MM.1S (cell line): ENCODE measurements around the gene OTOP3.

ENCODE experiments used
- DNase-seq: peaks from one replicate; pipeline ENCODE4 v3.0.0-alpha.2; 2015
- H2AFZ ChIP-seq: fragments of 300-600 bp; sonication (generic); 2 replicates; pipeline ENCODE4 v1.6.0; 2016; ENCODE audit warnings: antibody characterized with exemption, low read length
- H3F3A ChIP-seq: fragments of 300-600 bp; sonication (generic); 2 replicates; pipeline ENCODE4 v1.6.1; 2016; ENCODE audit warnings: mild to moderate bottlenecking, antibody characterized with exemption, low read length, moderate library complexity, mixed read lengths; ENCODE audit not compliant: insufficient read depth
- H3K27ac ChIP-seq: fragments of 300-600 bp; sonication (generic); 2 replicates; pipeline ENCODE4 v1.5.1; 2016; ENCODE audit warnings: mild to moderate bottlenecking, low read length
- H3K27me3 ChIP-seq: fragments of 300-600 bp; sonication (generic); replicated peaks from 2 replicates; pipeline ENCODE4 v1.6.0; 2016; ENCODE audit warnings: low read length; ENCODE audit not compliant: insufficient read depth
- H3K36me3 ChIP-seq: fragments of 300-600 bp; sonication (generic); replicated peaks from 2 replicates; pipeline ENCODE4 v1.6.1; 2016; ENCODE audit warnings: mild to moderate bottlenecking, low read length, mixed read lengths; ENCODE audit not compliant: insufficient read depth
- H3K4me1 ChIP-seq: fragments of 300-600 bp; sonication (generic); 2 replicates; pipeline ENCODE4 v1.6.1; 2016; ENCODE audit warnings: low read length, mixed read lengths
- H3K4me2 ChIP-seq: fragments of 300-600 bp; sonication (generic); 2 replicates; pipeline ENCODE4 v1.6.0; 2016; ENCODE audit warnings: low read depth, low read length
- H3K4me3 ChIP-seq: fragments of 300-600 bp; sonication (generic); 2 replicates; pipeline ENCODE4 v1.5.1; 2016; ENCODE audit warnings: low read length, mixed read lengths
- H3K79me2 ChIP-seq: fragments of 300-600 bp; sonication (generic); 2 replicates; pipeline ENCODE4 v1.6.1; 2016; ENCODE audit warnings: mixed run types, low read length, mixed read lengths
- H3K9ac ChIP-seq: fragments of 300-600 bp; sonication (generic); 2 replicates; pipeline ENCODE4 v1.6.1; 2016; ENCODE audit warnings: low read length, mixed read lengths
- H3K9me2 ChIP-seq: fragments of 300-600 bp; sonication (generic); replicated peaks from 2 replicates; pipeline ENCODE4 v1.6.1; 2016; ENCODE audit warnings: mild to moderate bottlenecking, low read length, mixed read lengths; ENCODE audit not compliant: insufficient read depth
- H3K9me3 ChIP-seq: fragments of 300-600 bp; sonication (generic); replicated peaks from 2 replicates; pipeline ENCODE4 v1.6.1; 2016; ENCODE audit warnings: mild to moderate bottlenecking, low read length, mixed read lengths; ENCODE audit not compliant: insufficient read depth
- H4K20me1 ChIP-seq: fragments of 300-600 bp; sonication (generic); 2 replicates; pipeline ENCODE4 v1.6.1; 2016; ENCODE audit warnings: mild to moderate bottlenecking, low read length, moderate library complexity, mixed read lengths; ENCODE audit not compliant: insufficient read depth
- CTCF ChIP-seq: fragments of 300-600 bp; sonication (generic); IDR thresholded peaks from 2 replicates; pipeline ENCODE4 v1.5.1; 2016; ENCODE audit warnings: antibody characterized with exemption, low read length, mixed read lengths
- EZH2 ChIP-seq: fragments of 300-600 bp; sonication (generic); optimal IDR thresholded peaks from 2 replicates; pipeline ENCODE3; 2017; ENCODE audit warnings: low read depth, mild to moderate bottlenecking, antibody characterized with exemption, low read length, mixed read lengths
- EZH2phosphoT487 ChIP-seq: fragments of 300-600 bp; sonication (generic); IDR thresholded peaks from 2 replicates; pipeline ENCODE4 v1.6.1; 2018; ENCODE audit warnings: antibody characterized with exemption, low read length

Gene OTOP3

DNA sequence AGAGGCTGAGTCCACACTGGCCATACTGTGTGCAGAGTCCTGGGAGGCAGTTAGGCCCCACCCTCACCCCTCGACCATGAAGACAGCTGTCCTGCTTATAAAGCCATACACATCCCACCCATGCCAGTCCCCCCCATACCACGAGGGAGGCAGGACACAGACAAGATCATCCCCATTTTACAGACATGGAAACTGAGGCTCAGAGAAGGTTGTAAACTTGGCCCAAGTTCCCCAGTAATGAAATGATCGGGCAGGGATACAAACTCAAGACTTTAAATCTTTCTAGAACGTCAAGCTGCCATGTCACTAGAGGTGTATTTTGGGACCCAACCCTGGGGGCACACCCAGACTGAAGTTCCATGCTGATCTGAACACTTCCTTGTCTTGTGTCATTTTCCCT lies 20.4 kb downstream of the OTOP3 start:
- no peak for TF ChIP-seq EZH2
- no peak for TF ChIP-seq CTCF
- TF ChIP-seq EZH2phosphoT487: no peak
- H3K79me2 ChIP-seq: no peaks in the 10 kb centered on the region
- H4K20me1 ChIP-seq: no peaks in the 10 kb centered on the region
- H3K4me1 ChIP-seq: peaks cover 4% of the 10 kb centered on the region
- H3K27me3 ChIP-seq: peaks cover 62% of the 10 kb centered on the region
- no peaks in the 10 kb centered on the region for H3K36me3 ChIP-seq
- no peak overlapping the region for H3K27ac ChIP-seq
- DNase-seq: no peak
- no peak overlapping the region for H3K4me2 ChIP-seq
- H3F3A ChIP-seq: no peaks in the 10 kb centered on the region
- no peak overlapping the region for H3K9ac ChIP-seq
- H3K9me3 ChIP-seq: no peaks in the 10 kb centered on the region
- no peaks in the 10 kb centered on the region for H3K9me2 ChIP-seq
- H2AFZ ChIP-seq: no peak overlapping the region
- no peak overlapping the region for H3K4me3 ChIP-seq

GRCh38 chr17:74957935-74958740 lies 22.4 kb downstream of the OTOP3 start:
- H3K9me2 ChIP-seq: no peaks in the 10 kb centered on the region
- H3K36me3 ChIP-seq: no peaks in the 10 kb centered on the region
- H3F3A ChIP-seq: no peaks in the 10 kb centered on the region
- no peak overlapping the region for H3K9ac ChIP-seq
- no peaks in the 10 kb centered on the region for H4K20me1 ChIP-seq
- no peak overlapping the region for H3K4me2 ChIP-seq
- H3K9me3 ChIP-seq: no peaks in the 10 kb centered on the region
- peak; percentile 54 for DNase-seq
- H3K27ac ChIP-seq: no peak overlapping the region
- TF ChIP-seq EZH2phosphoT487: no peak
- TF ChIP-seq EZH2: no peak
- peak; percentile 88 for TF ChIP-seq CTCF
- H3K4me1 ChIP-seq: peaks cover 4% of the 10 kb centered on the region
- no peak overlapping the region for H3K4me3 ChIP-seq
- H3K79me2 ChIP-seq: no peaks in the 10 kb centered on the region
- H2AFZ ChIP-seq: no peak overlapping the region
- H3K27me3 ChIP-seq: peaks cover 44% of the 10 kb centered on the region

- DNase-seq: no peak
- Histone ChIP-seq H3K9ac (no peak overlapping the region), H3K79me2 (no peaks in the 10 kb centered on the region), H2AFZ (no peak overlapping the region), H3K4me2 (no peak overlapping the region), H4K20me1 (no peaks in the 10 kb centered on the region), H3K4me1 (peaks cover 4% of the 10 kb centered on the region), H3K27ac (no peak overlapping the region), H3K9me3 (no peaks in the 10 kb centered on the region), H3K4me3 (no peak overlapping the region), H3K9me2 (no peaks in the 10 kb centered on the region), H3K36me3 (no peaks in the 10 kb centered on the region), H3K27me3 (peaks cover 29% of the 10 kb centered on the region), H3F3A (no peaks in the 10 kb centered on the region)
- no peak for TF ChIP-seq EZH2phosphoT487
- no peak for TF ChIP-seq EZH2
- no peak for TF ChIP-seq CTCF
Measured at GRCh38 chr17:74959826-74960515, 24.3 kb downstream of the OTOP3 start.
